HepG2 (cell line): ENCODE data around the gene ACSL3. TPM values are rescaled to one million over a fixed set of nuclear protein-coding genes. Genes with fewer than 3 reads are reported as not detected.

ENCODE experiments used
- FOXJ3 ChIP-seq: sonication (generic); formaldehyde crosslinking; IDR thresholded peaks from 2 replicates; pipeline ENCODE4 v1.4.0; 2020; ENCODE audit warnings: missing genetic modification reagents, mild to moderate bottlenecking, borderline replicate concordance
- KMT2B ChIP-seq: IDR thresholded peaks from 2 replicates; pipeline ENCODE4 v1.6.1; 2016; ENCODE audit warnings: missing genetic modification reagents, missing compliant biosample characterization
- MTA1 ChIP-seq: sonication (generic); formaldehyde crosslinking; IDR thresholded peaks from 2 replicates; pipeline ENCODE4 v1.4.0; 2020; ENCODE audit warnings: missing genetic modification reagents, mild to moderate bottlenecking, borderline replicate concordance
- NFKB2 ChIP-seq: sonication (generic); formaldehyde crosslinking; IDR thresholded peaks from 2 replicates; pipeline ENCODE4 v1.4.0; 2020; ENCODE audit warnings: missing genetic modification reagents, borderline replicate concordance
- XRCC5 ChIP-seq: fragments of 200-400 bp; formaldehyde crosslinking; optimal IDR thresholded peaks from 2 replicates; pipeline ENCODE3; 2017; ENCODE audit warnings: mild to moderate bottlenecking, low read length
- ZFY ChIP-seq: sonication (generic); formaldehyde crosslinking; IDR thresholded peaks from 2 replicates; pipeline ENCODE4 v1.4.0; 2020; ENCODE audit warnings: missing genetic modification reagents
- ZFYVE20 ChIP-seq: sonication (generic); formaldehyde crosslinking; IDR thresholded peaks from 2 replicates; pipeline ENCODE4 v1.8.0; 2023; ENCODE audit warnings: low read depth, mild to moderate bottlenecking, moderate library complexity, missing genetic modification reagents, borderline replicate concordance
- ZNF343 ChIP-seq: sonication (generic); formaldehyde crosslinking; IDR thresholded peaks from 2 replicates; pipeline ENCODE4 v1.4.0; 2020; ENCODE audit warnings: mild to moderate bottlenecking, missing genetic modification reagents
- ZNF616 ChIP-seq: sonication (generic); formaldehyde crosslinking; IDR thresholded peaks from 2 replicates; pipeline ENCODE4 v1.5.0; 2020; ENCODE audit warnings: low read depth, mild to moderate bottlenecking, missing genetic modification reagents
- ZNF75D ChIP-seq: sonication (generic); formaldehyde crosslinking; IDR thresholded peaks from 2 replicates; pipeline ENCODE4 v1.8.1; 2023; ENCODE audit warnings: missing genetic modification reagents, mild to moderate bottlenecking, borderline replicate concordance
- ZNF790 ChIP-seq: sonication (generic); formaldehyde crosslinking; IDR thresholded peaks from 2 replicates; pipeline ENCODE4 v1.8.0; 2022; ENCODE audit warnings: missing genetic modification reagents, mild to moderate bottlenecking, borderline replicate concordance
- ZNF879 ChIP-seq: sonication (generic); formaldehyde crosslinking; IDR thresholded peaks from 2 replicates; pipeline ENCODE4 v1.8.1; 2023; ENCODE audit warnings: missing genetic modification reagents
- polyA plus RNA-seq, 8 experiments: library from polyadenylated mRNA; depleted of rRNA in 3 of 8; stranded (reverse) in 7 of 8; unstranded in 1 of 8; fragments of >200 nt; fragmentation: Illumina TruSeq in 4 of 8; extraction: Trizol in 4 of 8; gene quantifications; 2 replicates each; pipeline versions ENCODE4 v1.2.1 to v1.2.3, GENCODE V29; 2011 to 2016; ENCODE audit warnings: low read depth in 4 of 8, missing spikeins in 1 of 8, mixed read lengths in 1 of 8; ENCODE audit not compliant: insufficient read depth in 1 of 8
- total RNA-seq, 5 experiments: library from RNA; depleted of rRNA; stranded (reverse); fragments of >200 nt; fragmentation: Illumina TruSeq; extraction: Trizol; gene quantifications; 2 replicates each; pipeline ENCODE4 v1.2.3, GENCODE V29; 2016; ENCODE audit warnings: low read depth in 1 of 5
- TF ChIP-seq, protein P1 (sequence below): sonication (generic); formaldehyde crosslinking; IDR thresholded peaks from 2 replicates; pipeline ENCODE4; 2020; ENCODE audit warnings: missing genetic modification reagents, mild to moderate bottlenecking, borderline replicate concordance
- TF ChIP-seq, protein P2 (sequence below): sonication (generic); formaldehyde crosslinking; conservative IDR thresholded peaks from 2 replicates; pipeline ENCODE4 v1.4.0; 2020; ENCODE audit warnings: missing genetic modification reagents
- TF ChIP-seq, protein P3 (sequence below): sonication (generic); formaldehyde crosslinking; IDR thresholded peaks from 2 replicates; pipeline ENCODE4 v1.5.1; 2020; ENCODE audit warnings: mild to moderate bottlenecking, moderate library complexity, missing genetic modification reagents
- TF ChIP-seq, protein P4 (sequence below): sonication (generic); formaldehyde crosslinking; IDR thresholded peaks from 2 replicates; pipeline ENCODE4 v1.4.0; 2020; ENCODE audit warnings: missing genetic modification reagents, low read depth, mild to moderate bottlenecking, borderline replicate concordance
- TF ChIP-seq, protein P5 (sequence below): sonication (generic); formaldehyde crosslinking; IDR thresholded peaks from 2 replicates; pipeline ENCODE4 v1.8.1; 2023; ENCODE audit warnings: mild to moderate bottlenecking, missing genetic modification reagents
- TF ChIP-seq, protein P6 (sequence below): sonication (generic); formaldehyde crosslinking; IDR thresholded peaks from 2 replicates; pipeline ENCODE4 v1.4.0; 2020; ENCODE audit warnings: mild to moderate bottlenecking, missing genetic modification reagents

Gene ACSL3
- total and polyA plus RNA-seq, 2 of the 13 experiments (the other 11 are each of a cell fraction or from before 2014, with no cell fraction given) = 305 to 365 TPM

DNA sequence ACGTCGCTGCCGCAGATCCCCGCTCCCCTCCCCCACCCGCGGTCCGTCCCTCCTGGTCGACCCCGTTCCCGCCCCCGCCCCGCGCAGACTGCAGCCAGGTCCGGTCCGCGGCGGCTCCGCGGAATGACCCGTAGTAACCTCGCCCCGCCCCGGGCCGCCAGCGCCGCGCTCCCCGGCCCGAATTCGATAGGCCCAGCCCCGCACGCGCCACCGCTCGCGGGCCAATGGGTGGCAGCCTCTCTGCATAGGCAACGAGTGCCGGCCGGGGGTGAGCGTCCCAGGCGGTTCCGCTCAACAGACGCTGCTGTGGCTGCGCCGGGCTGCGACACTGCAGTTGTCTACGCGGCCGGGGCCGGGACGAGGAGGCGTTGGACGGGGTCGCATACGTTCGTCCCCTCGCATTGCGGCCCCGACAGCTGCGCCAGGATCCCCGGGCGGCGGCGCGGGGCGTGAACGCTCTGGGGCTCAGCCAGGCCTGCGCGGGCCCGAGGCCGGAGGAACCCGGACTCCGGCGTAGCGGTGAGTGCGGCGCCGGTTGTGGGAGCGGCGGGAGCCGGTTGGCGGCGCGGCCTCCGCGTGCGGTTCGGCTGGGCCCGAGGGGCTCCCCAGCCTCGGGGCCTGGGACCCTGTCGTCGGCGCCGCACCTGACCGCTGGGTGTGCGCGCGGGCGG, at the start of gene ACSL3 (continued):
- TF ChIP-seq, protein P1, sequence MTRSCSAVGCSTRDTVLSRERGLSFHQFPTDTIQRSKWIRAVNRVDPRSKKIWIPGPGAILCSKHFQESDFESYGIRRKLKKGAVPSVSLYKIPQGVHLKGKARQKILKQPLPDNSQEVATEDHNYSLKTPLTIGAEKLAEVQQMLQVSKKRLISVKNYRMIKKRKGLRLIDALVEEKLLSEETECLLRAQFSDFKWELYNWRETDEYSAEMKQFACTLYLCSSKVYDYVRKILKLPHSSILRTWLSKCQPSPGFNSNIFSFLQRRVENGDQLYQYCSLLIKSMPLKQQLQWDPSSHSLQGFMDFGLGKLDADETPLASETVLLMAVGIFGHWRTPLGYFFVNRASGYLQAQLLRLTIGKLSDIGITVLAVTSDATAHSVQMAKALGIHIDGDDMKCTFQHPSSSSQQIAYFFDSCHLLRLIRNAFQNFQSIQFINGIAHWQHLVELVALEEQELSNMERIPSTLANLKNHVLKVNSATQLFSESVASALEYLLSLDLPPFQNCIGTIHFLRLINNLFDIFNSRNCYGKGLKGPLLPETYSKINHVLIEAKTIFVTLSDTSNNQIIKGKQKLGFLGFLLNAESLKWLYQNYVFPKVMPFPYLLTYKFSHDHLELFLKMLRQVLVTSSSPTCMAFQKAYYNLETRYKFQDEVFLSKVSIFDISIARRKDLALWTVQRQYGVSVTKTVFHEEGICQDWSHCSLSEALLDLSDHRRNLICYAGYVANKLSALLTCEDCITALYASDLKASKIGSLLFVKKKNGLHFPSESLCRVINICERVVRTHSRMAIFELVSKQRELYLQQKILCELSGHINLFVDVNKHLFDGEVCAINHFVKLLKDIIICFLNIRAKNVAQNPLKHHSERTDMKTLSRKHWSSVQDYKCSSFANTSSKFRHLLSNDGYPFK (CRISPR knock-in tag) = peak; percentile 66; the same call in 1 of the 2 replicates
- TF ChIP-seq, protein P2, sequence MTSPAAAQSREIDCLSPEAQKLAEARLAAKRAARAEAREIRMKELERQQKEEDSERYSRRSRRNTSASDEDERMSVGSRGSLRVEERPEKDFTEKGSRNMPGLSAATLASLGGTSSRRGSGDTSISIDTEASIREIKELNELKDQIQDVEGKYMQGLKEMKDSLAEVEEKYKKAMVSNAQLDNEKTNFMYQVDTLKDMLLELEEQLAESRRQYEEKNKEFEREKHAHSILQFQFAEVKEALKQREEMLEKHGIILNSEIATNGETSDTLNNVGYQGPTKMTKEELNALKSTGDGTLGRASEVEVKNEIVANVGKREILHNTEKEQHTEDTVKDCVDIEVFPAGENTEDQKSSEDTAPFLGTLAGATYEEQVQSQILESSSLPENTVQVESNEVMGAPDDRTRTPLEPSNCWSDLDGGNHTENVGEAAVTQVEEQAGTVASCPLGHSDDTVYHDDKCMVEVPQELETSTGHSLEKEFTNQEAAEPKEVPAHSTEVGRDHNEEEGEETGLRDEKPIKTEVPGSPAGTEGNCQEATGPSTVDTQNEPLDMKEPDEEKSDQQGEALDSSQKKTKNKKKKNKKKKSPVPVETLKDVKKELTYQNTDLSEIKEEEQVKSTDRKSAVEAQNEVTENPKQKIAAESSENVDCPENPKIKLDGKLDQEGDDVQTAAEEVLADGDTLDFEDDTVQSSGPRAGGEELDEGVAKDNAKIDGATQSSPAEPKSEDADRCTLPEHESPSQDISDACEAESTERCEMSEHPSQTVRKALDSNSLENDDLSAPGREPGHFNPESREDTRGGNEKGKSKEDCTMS (CRISPR knock-in tag) = peak; percentile 52; the same call in 1 of the 2 replicates
- no peak for TF ChIP-seq ZNF879 (CRISPR knock-in tag)
- TF ChIP-seq, protein P3, sequence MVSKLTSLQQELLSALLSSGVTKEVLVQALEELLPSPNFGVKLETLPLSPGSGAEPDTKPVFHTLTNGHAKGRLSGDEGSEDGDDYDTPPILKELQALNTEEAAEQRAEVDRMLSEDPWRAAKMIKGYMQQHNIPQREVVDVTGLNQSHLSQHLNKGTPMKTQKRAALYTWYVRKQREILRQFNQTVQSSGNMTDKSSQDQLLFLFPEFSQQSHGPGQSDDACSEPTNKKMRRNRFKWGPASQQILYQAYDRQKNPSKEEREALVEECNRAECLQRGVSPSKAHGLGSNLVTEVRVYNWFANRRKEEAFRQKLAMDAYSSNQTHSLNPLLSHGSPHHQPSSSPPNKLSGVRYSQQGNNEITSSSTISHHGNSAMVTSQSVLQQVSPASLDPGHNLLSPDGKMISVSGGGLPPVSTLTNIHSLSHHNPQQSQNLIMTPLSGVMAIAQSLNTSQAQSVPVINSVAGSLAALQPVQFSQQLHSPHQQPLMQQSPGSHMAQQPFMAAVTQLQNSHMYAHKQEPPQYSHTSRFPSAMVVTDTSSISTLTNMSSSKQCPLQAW (CRISPR knock-in tag) = peak; percentile 91
- TF ChIP-seq XRCC5 = peak; percentile 51
- peak; percentile 94 for TF ChIP-seq NFKB2
- TF ChIP-seq ZNF616 (CRISPR knock-in tag) = peak; percentile 36; the same call in 1 of the 2 replicates
- TF ChIP-seq, protein P4, sequence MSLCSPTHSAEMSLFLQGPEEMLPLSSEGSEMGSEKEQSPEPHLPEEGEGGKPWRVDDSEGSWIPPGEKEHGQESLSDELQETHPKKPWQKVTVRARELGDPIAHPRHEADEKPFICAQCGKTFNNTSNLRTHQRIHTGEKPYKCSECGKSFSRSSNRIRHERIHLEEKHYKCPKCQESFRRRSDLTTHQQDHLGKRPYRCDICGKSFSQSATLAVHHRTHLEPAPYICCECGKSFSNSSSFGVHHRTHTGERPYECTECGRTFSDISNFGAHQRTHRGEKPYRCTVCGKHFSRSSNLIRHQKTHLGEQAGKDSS (CRISPR knock-in tag) = peak; percentile 68; the same call in 1 of the 2 replicates
- TF ChIP-seq, protein P5, sequence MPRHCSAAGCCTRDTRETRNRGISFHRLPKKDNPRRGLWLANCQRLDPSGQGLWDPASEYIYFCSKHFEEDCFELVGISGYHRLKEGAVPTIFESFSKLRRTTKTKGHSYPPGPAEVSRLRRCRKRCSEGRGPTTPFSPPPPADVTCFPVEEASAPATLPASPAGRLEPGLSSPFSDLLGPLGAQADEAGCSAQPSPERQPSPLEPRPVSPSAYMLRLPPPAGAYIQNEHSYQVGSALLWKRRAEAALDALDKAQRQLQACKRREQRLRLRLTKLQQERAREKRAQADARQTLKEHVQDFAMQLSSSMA (CRISPR knock-in tag) = no peak
- no peak for TF ChIP-seq ZNF75D (CRISPR knock-in tag)
- TF ChIP-seq ZFY (CRISPR knock-in tag) = peak; percentile 96
- no peak for TF ChIP-seq ZFYVE20 (CRISPR knock-in tag)
- 0 out of 2 replicates have a peak, but pooled peaks have one; percentile 26 for TF ChIP-seq MTA1
- no peak for TF ChIP-seq FOXJ3 (CRISPR knock-in tag)
- TF ChIP-seq, protein P6, sequence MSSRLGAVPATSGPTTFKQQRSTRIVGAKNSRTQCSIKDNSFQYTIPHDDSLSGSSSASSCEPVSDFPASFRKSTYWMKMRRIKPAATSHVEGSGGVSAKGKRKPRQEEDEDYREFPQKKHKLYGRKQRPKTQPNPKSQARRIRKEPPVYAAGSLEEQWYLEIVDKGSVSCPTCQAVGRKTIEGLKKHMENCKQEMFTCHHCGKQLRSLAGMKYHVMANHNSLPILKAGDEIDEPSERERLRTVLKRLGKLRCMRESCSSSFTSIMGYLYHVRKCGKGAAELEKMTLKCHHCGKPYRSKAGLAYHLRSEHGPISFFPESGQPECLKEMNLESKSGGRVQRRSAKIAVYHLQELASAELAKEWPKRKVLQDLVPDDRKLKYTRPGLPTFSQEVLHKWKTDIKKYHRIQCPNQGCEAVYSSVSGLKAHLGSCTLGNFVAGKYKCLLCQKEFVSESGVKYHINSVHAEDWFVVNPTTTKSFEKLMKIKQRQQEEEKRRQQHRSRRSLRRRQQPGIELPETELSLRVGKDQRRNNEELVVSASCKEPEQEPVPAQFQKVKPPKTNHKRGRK (CRISPR knock-in tag) = peak; percentile 74
- peak; percentile 65; the same call in 1 of the 2 replicates for TF ChIP-seq KMT2B (CRISPR knock-in tag)
- 0 out of 2 replicates have a peak, but pooled peaks have one; percentile 68 for TF ChIP-seq ZNF343 (CRISPR knock-in tag)
- peak; percentile 93; the same call in 1 of the 2 replicates for TF ChIP-seq ZNF790 (CRISPR knock-in tag)
